ENCODE measurements around the gene PRKCD.
A peak's percentile ranks its signal among the peaks of the same experiment; 100 is the strongest.
"Not testable (repeated sequence)": the region's sequence is repeated elsewhere in the genome, so short reads cannot be mapped to it uniquely, and the experiment has no call there.

Gene PRKCD

GRCh38 chr3:53140847-53141845 is 19.9 kb upstream of the PRKCD start:
- no peak for DNase-seq

- no peak for DNase-seq
Measured at GRCh38 chr3:53142986-53143385, 18.0 kb upstream of the PRKCD start.

- DNase-seq = no peak
Measured at GRCh38 chr3:53144446-53144845, 16.6 kb upstream of the PRKCD start.

- peak; percentile 59 for DNase-seq
Measured at GRCh38 chr3:53144862-53145712, 15.9 kb upstream of the PRKCD start.

- no peak for DNase-seq
Measured at GRCh38 chr3:53145713-53146080, 15.3 kb upstream of the PRKCD start.

- no peak for DNase-seq
Measured at GRCh38 chr3:53146319-53146891, 14.6 kb upstream of the PRKCD start.

DNA sequence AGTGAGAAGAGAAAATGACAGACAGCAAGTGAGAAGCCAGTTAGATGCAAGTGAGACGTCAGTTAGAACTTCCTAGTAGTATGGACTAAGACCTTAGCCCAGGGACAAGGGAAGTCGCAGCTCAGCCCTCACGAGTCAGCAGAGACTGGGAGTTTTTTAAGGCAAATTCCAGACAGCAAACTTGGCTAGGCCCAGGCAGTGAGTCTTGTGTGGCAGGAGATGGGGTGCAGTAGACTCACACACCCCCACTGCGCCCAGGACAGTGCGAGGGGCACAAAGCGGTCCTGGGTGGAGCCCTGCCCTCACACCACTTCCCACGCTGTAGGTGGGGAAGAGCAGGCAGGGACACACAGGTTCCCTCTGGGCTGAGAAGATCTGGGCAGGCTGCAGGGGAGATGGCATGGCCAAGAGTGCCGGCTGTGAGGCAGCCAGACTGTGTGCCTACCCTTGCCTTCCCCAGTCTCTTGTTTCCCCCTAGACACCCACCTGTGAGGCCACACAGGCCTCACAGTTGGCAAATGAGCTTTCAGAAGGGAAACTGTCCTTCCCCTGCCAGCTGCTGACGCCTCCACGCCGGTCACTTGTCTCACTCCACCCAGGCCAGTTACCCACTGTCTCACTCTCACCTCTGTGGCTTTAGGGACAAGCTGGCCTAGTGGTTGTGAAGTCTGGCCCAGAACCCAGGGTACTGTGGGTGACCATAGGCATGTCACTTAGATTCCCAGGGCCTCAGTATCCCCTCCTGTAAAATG is 13.7 kb upstream of the PRKCD start:
- DNase-seq = no peak

DNA sequence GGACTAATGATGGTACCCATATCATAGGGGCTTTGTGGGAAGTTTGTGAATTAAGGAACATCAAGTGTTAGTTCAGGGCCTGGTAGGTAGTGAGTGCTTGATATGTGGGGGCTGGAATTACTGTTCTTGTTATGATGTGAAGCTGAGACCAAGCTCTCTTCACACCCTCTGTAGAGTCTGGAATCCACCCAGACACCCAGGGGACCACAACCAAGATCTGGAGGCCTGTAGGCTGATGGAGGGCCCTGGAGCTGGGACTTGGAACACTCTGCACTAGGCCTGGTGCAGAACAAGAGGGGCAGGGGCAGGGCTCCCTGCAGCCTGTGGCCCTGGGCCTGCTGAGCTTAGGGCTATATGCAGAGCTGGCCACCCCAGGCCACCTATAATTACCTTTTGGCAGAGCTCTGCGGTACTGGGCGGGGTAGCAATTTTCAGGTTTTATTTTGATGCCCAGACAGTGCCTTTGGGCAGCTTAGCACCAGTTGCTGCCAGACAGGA is 13.1 kb upstream of the PRKCD start:
- DNase-seq = no peak

GRCh38 chr3:53149006-53149690 is 11.9 kb upstream of the PRKCD start:
- DNase-seq = no peak

DNA sequence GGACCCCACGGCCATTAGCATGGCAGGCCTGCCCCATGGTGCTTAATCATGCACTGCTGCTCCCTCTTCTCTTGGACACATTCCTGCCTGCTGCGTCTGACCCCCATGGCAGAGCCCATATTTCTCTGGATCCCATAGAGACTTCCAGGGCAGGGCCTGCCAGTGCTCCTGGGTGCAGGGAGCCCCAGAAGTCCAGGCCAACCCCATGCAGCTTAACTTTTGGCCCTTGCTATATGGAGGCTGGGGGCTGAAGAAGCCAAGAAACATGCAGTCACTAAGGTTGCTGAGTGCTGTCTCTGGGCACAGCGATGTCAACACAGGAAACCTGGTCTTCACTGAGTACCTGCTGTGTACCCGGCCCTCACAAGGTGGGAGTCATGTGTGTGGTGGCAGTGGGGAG is 11.3 kb upstream of the PRKCD start:
- DNase-seq = no peak

- DNase-seq = no peak
Measured at GRCh38 chr3:53150247-53151085, 10.5 kb upstream of the PRKCD start.

DNA sequence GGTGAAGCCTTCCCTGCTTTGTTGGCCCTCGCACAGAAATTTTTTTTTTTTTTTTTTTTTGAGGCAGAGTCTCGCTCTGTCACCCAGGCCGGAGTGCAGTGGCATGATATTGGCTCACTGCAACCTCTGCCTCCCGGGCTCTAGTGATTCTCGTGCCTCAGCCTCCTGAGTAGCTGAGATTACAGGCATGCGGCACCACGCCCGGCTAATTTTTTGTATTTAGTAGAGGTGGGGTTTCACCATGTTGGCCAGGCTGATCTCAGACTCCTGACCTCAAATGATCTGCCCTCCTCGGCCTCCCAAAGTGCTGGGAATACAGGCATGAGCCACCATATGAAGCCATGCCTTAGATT is 9.9 kb upstream of the PRKCD start:
- not testable (repeated sequence) for DNase-seq

DNA sequence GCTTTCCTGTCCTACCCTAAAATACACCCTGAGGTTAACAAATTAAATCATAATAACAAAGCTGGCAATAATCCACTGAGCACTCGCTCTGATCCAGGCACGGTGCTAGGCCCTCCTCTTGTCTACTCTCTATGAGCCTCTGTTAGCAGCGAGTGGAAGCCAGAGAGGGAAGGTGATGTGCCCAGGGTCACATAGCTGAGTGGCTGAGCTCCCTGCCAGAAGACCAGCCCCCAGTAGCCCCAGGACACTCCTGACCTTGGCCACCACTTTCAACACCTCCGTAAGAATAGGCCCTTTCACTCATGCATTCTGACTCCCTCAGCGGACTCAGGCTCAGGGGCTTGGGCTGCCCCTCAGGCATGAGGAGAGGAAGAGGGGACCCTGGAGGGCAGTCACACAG is 9.5 kb upstream of the PRKCD start:
- DNase-seq = no peak

DNA sequence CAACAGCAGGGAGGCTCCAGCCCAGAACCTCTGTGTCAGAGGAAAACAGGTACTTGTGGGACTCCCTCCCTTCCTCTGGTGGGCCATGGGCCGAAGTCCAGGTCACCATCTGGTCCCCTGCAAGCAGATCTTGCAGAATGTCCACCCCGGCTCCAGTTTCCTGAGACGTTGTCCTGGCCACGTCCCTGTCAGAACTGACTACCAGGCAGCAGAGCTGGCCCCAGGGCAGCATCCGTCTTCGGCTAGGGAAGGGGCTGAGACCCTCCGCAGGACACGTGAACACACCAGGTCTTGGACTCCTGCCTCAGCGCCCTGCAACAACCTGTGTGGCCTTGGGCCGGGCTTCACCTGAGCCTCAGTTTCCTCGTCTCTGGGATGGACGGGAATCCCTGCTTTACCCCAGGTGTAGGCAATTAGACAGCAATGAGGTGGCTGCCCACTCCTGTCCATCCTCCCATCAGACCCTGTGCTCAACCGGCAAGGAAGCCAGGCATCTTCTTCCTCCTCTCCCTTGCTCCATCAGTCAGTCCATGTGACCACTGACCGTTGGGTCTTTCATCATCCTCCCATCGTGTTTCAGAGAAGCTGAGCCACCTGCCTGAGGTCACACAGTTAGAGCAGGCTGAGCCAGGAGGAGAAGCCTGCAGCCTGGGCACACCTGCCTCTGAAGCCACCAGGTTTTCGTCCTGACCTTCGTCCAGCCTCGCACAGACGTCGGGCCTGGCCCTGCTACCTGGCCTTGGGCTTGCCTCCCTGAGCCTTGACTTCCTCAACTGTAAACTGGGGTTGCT is 8.9 kb upstream of the PRKCD start:
- no peak for DNase-seq

DNA sequence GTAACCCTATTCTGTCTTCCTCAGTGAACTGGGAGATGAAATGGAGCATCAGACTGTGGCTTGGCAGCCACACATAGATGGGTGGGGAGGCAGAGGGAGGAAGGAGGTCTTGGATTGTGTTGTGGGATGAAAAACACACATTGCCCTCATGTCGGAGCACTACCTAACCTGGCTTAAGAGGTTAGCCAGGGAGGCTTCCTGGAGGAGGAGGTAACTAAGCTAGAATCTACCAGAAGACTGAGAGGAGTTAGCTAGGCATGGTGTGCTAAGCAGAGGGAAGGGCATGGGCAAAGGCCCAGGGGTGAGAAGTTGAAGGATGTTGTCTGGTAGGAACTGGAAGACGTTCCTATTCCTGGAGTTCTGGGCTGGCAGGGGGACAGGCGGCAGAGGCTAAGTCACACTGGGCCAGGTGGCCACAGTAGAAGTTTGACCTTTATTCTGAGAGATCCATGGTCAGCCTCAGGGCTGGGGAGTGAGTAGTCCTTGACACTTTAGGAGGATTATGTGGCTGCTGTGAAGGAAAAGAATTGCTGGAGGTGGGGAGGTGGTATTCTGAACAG is 7.7 kb upstream of the PRKCD start:
- DNase-seq = no peak

DNA sequence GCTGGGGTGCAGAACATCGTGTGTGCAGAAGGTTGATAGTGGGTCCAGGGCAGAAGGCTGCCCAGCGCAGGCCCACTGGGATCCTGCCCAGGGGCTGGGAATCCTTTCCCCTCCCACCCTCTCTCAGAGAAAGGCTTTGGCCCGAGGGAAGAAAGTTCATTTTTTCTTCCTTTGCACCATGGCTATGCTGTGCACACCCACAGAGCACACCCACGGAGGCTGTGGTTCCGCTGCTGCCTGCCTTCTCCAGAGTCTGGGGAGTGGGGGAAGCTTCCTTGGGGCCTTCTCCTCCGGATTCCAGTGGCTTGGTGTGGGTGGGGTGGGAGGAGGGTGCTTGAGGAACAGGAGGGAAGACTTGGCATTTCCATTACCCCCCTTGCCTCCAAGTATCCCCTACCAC is 7.0 kb upstream of the PRKCD start:
- no peak for DNase-seq

GRCh38 chr3:53154881-53155285 is 6.1 kb upstream of the PRKCD start:
- DNase-seq = no peak

DNA sequence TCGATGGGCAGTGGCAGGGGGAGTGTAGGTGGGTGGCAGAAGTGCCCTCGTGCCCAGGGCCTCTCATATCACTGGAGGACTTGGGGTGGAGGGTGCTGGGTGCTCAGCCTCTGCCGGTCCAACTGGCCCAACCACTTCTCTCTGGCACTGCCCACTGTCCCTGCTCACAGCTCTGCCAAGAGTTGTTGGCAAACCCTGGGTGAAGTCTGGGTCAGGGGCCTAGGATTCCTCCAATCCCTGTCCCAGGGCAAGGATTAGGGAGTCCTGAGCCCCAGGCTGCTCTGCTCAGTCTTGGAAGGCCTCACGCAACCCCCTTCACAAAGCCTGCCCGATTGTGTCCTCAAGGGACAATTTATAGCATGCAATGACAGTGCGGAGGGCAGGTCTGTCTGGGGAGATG is 5.2 kb upstream of the PRKCD start:
- DNase-seq = no peak

- DNase-seq = peak; percentile 38
Measured at GRCh38 chr3:53156368-53156834, 4.6 kb upstream of the PRKCD start.

Measured in NCI-H146 (cell line).